Ovary (tissue), 9 donors: ENCODE measurements around the gene COL4A1. TPM values are rescaled to one million over a fixed set of nuclear protein-coding genes. Genes with fewer than 3 reads are reported as not detected.

ENCODE experiments used
- DNase-seq, 5 donors: peaks; one replicate each; pipeline ENCODE4 v3.0.0-alpha.2; 2019 to 2020
- H3K27ac ChIP-seq, 2 donors: fragments of 200-600 bp; one replicate each; pipeline versions ENCODE4 v1.5.1 to v1.8.0; 2019 to 2022
- H3K27me3 ChIP-seq: fragments of 200-600 bp; one replicate; pipeline ENCODE4 v1.8.0; 2022
- H3K36me3 ChIP-seq: fragments of 200-600 bp; sonication (generic); one replicate; pipeline ENCODE4 v1.5.1; 2019
- H3K4me1 ChIP-seq: one replicate; pipeline ENCODE4 v1.8.1; 2013; ENCODE audit warnings: mild to moderate bottlenecking, moderate library complexity; ENCODE audit not compliant: insufficient read depth
- H3K4me3 ChIP-seq: fragments of 200-600 bp; sonication (generic); one replicate; pipeline ENCODE4 v1.5.1; 2017
- H3K9me3 ChIP-seq, 2 donors: fragments of 200-600 bp in 1 of 2; sonication (generic) in 1 of 2; one replicate each; pipeline versions ENCODE4 v1.5.1 to v1.8.1; 2013 to 2019; ENCODE audit warnings: mild to moderate bottlenecking in 1 of 2, moderate library complexity in 1 of 2
- EP300 ChIP-seq: sonication (generic); formaldehyde crosslinking; IDR thresholded peaks from one replicate; pipeline ENCODE4 v1.6.1; 2017; ENCODE audit warnings: antibody characterized with exemption
- POLR2A ChIP-seq: fragments of 450-650 bp; IDR thresholded peaks from one replicate; pipeline ENCODE4 v1.6.1; 2017; ENCODE audit warnings: antibody characterized with exemption, mild to moderate bottlenecking, moderate library complexity
- WGBS, 3 donors: extraction: QIAGEN DNeasy Blood & Tissue Kit in 1 of 3; methylation state at CpG; one replicate each; pipeline versions ENCODE4 v1.1.5 to v1.1.7; 2013 to 2017; 5-methylcytosine and 5-hydroxymethylcytosine counted together
- intact Hi-C, 4 donors: fragments of 100-400 bp; cut with DNase I; formaldehyde crosslinking; loops; one replicate each; pipeline versions ENCODE4 v1.11.0 to v1.15.1; 2022 to 2023
- polyA plus RNA-seq, 2 donors: library from polyadenylated mRNA; stranded (reverse); fragments of 200-250 nt in 1 of 2; fragments of 350-450 nt in 1 of 2; fragmentation: Illumina TruSeq in 1 of 2; extraction: RNeasy Lipid Tissue Mini Kit (QIAGEN cat#74804) in 1 of 2; gene quantifications; one replicate each; pipeline ENCODE4 v1.2.3, GENCODE V29; 2013 to 2014
- total RNA-seq, 7 donors: library from RNA; depleted of rRNA in 2 of 7; stranded (reverse); fragments of >200 nt in 2 of 7; fragmentation: NEBNext Ultra II Directional in 3 of 7; extraction: Animal tissue kit (Norgen Biotek cat#: 25700) in 3 of 7; gene quantifications; one replicate each; pipeline versions ENCODE4 v1.1.0 to v1.2.4, GENCODE V29; 2016 to 2023
- TF ChIP-seq, protein P1 (sequence below), 3 donors: fragments of 450-650 bp in 2 of 3; fragments of 200-600 bp in 1 of 3; IDR thresholded peaks; one replicate each; pipeline versions ENCODE4 v1.5.1 to v1.8.0; 2016 to 2022; ENCODE audit warnings: antibody characterized with exemption in 3 of 3, mild to moderate bottlenecking in 1 of 3
- donor health status: DM: no; HTN: no; CAD: no; lungs with moderate emphysema.
- donor health status: DM: no; HTN: no; CAD: no.
- donor health status: Bipolar disorder and iron deficiency.
- donor health status: DM: yes; HTN: yes; CAD: no.
- donor health status: DM: no; HTN: no; CAD: no.
- donor health status: DM: yes; HTN: yes; CAD: no.

COL4A1 gene
- total and polyA plus RNA-seq, 9 donors = 42.3 to 421 (median 87.5) TPM

DNA sequence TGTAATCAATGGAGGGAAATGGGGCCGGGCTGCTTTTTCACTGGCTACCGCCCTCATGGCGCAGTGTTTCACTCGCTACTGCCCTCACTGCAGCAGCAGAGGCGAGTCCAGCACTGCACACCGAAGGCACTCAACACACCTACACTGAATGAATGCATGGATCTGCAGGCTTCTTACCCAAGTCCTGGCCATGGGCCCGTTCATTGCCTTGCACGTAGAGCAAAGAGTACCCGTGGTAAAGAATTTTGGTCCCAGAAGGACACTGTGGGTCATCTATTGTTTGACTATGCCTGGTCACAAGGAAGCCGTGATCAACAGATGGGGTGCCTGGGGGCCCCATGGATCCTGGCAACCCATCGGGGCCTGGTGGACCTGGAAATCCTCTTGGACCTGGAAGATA, 144.9 kb downstream of the COL4A1 start:
- Histone ChIP-seq H3K36me3 (no peaks in the 10 kb centered on the region), H3K27me3 (no peaks in the 10 kb centered on the region), H3K4me3 (no peak overlapping the region), H3K4me1 (no peaks in the 10 kb centered on the region), H3K27ac (no peak overlapping the region), H3K9me3 (no peaks in the 10 kb centered on the region)
- 93 to 97% (median 95%) methylated on average over 11 of the region's 11 CpGs for WGBS, 3 donors
- intact Hi-C loops = no loop called here
- no peak for DNase-seq
- TF ChIP-seq, protein P1, sequence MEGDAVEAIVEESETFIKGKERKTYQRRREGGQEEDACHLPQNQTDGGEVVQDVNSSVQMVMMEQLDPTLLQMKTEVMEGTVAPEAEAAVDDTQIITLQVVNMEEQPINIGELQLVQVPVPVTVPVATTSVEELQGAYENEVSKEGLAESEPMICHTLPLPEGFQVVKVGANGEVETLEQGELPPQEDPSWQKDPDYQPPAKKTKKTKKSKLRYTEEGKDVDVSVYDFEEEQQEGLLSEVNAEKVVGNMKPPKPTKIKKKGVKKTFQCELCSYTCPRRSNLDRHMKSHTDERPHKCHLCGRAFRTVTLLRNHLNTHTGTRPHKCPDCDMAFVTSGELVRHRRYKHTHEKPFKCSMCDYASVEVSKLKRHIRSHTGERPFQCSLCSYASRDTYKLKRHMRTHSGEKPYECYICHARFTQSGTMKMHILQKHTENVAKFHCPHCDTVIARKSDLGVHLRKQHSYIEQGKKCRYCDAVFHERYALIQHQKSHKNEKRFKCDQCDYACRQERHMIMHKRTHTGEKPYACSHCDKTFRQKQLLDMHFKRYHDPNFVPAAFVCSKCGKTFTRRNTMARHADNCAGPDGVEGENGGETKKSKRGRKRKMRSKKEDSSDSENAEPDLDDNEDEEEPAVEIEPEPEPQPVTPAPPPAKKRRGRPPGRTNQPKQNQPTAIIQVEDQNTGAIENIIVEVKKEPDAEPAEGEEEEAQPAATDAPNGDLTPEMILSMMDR (IDR thresholded peaks at IDR 0.05) = no peak
- TF ChIP-seq POLR2A = no peak
- no peak for TF ChIP-seq EP300

DNA sequence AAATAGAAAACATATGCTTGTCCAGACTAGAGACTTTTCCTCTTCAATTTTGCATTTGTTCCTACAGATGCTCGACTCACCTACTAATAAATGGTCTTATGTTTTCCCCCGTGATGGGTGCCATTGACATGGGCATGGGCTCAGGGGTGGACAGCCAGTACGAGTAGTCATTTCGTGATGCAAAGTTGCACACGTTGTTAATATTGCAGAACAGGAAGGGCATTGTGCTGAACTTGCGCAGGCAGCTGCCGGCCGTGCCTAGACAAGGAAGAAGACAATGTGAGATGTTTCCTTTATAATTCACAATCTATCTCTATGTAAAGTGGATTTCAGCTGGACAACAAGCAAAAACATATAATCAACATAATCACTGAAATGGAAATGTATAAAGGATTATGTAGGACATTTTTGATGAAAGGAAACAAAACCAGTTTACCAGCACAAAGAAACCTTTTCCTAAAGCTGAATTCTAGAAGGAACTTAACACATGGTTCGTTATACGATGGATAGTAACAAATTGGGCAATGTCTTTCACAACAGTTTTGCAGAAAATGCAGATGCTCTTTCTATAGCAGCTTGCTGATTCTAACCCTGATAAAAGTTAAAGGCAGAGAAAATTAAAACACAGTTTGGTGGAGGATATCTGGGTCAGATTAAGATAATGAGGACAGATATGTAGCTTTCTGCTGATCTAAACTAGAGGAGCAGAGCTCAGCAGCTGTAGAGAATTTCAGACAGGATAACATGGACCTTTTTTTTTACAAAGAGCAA, 145.7 kb downstream of the COL4A1 start:
- 79 to 84% (median 82%) methylated on average over 10 of the region's 10 CpGs for WGBS, 3 donors
- no peak for TF ChIP-seq EP300
- no peak for DNase-seq

DNA sequence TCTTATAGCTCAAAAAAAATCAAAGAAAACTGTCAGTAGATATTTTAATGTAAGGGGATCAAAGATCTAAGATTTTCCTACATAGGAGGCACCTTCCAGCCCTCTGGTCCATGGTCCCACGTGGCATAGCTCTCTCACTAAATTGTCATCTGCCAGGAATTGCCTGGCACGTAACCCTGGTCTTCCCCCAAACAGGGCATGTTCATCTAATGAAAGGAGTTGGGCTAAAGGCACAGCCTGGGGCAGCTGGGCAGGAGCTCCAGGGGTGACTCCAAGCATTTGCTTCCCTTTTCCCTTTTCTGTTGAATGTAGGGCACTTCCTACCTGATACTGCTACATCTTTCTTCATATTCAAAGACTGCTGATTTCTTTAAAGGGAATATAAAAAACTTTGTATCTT, 148.7 kb downstream of the COL4A1 start:
- WGBS, 3 donors = 85 to 87% (median 86%) methylated on average over 2 of the region's 2 CpGs
- no peak for TF ChIP-seq EP300
- TF ChIP-seq, protein P1 (IDR thresholded peaks at IDR 0.05) = no peak
- TF ChIP-seq POLR2A = no peak
- Histone ChIP-seq H3K27me3 (no peaks in the 10 kb centered on the region), H3K9me3 (no peaks in the 10 kb centered on the region), H3K4me3 (no peak overlapping the region), H3K4me1 (no peaks in the 10 kb centered on the region), H3K36me3 (no peaks in the 10 kb centered on the region), H3K27ac (no peak overlapping the region)
- DNase-seq = no peak
- intact Hi-C loops = no loop called here

More for the DNA sequence above, 145.7 kb downstream of the COL4A1 start:
- Histone ChIP-seq H3K36me3 (no peaks in the 10 kb centered on the region), H3K4me3 (no peak overlapping the region), H3K4me1 (no peaks in the 10 kb centered on the region), H3K9me3 (no peaks in the 10 kb centered on the region), H3K27me3 (no peaks in the 10 kb centered on the region), H3K27ac (no peak overlapping the region)
- intact Hi-C loops = no loop called here

DNA sequence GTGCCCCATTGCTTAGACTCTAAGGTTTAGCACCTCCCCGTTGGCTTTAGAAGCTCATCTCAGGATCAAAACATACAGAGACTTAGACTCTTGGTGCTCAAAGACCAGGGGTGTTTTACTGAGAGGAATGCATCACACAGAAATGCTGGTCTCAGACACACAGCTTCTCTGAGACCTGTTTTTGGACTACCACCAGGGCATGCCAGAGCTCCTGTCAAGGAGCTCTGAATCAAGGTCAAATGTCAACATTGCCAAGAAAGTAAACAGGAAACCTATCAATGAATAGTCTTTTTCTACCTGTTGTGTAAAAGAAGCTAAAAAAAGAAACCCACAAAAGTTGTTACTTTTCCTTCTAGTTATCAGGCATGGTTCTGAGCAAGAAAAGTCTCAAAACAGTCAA, 149.2 kb downstream of the COL4A1 start:
- WGBS, 3 donors = 63 to 90% (median 72%) methylated on average over 1 of the region's 1 CpG
- Histone ChIP-seq H3K27ac (no peak overlapping the region), H3K36me3 (no peaks in the 10 kb centered on the region), H3K9me3 (no peaks in the 10 kb centered on the region), H3K4me1 (no peaks in the 10 kb centered on the region), H3K4me3 (no peak overlapping the region), H3K27me3 (no peaks in the 10 kb centered on the region)
- DNase-seq = no peak
- TF ChIP-seq, protein P1 (IDR thresholded peaks at IDR 0.05) = no peak
- TF ChIP-seq POLR2A (no peak), EP300 (no peak)
- intact Hi-C loops = no loop called here

DNA sequence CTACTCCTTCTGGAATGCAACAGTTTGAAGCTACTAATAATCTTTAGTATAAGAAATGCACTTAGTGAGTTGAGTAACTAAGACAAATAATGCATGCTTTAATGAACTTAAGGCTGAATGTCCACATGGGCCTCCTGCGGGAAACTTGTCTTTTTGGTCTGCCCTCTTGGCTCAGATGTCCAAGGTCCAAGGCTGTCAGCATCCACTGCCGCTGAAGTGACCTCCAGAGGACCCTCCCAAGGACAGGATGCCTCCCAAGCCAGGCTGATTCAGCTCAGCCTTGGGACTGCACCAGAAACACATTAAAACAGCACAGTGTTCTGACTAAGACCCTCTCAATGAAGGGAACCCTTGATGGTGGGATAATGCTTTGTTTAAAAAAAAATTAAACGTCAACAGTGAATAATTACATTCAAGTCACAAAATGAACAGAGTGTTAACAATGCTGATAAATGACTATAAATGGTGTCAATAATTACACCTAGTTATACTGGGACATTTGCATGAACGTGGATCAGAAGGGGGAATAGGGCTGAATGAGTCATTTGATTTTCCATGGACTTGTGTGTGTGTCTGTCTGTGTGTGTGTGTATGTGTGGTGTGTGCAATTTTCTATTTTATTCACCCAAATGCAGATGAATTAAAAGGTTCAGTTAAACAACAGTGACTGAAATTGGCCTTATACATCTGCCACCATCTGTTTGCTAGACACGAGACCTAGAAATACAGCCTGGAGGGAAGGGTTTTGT, 150.5 kb downstream of the COL4A1 start:
- Histone ChIP-seq H3K36me3 (no peaks in the 10 kb centered on the region), H3K9me3 (no peaks in the 10 kb centered on the region), H3K27ac (no peak overlapping the region), H3K27me3 (no peaks in the 10 kb centered on the region), H3K4me3 (no peak overlapping the region), H3K4me1 (no peaks in the 10 kb centered on the region)
- WGBS, 3 donors = 40 to 45% (median 43%) methylated on average over 5 of the region's 5 CpGs
- no peak for DNase-seq
- TF ChIP-seq POLR2A (no peak), EP300 (no peak)
- TF ChIP-seq, protein P1 (IDR thresholded peaks at IDR 0.05) = no peak
- intact Hi-C loops = no loop called here
